SK-N-DZ (cell line): Measurements from ENCODE around the gene RABAC1.

Source experiments
- DNase-seq: peaks from one replicate; pipeline ENCODE4 v3.0.0-alpha.2; 2015; ENCODE audit warnings: low spot score

RABAC1 gene

DNA sequence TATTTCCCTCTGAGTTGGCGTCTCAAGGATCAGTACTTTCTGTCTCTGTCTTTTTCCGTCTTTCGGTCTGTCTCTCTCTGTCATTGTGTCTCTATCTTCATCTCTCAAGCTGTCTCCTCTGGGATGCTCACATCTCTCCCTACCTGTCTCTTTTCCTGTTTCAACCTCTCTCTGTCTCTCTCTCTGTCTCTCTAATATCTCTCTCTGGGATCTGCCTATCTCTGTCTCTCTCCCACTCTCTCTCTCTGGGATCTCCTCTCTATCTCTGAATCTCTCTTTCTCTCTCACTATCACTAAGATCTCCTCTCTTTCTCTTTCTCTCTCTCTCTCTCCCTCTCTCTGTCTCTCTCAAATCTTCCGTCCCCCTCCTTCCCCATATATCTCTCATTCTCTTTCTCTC, 30.9 kb upstream of the RABAC1 start:
- no peak for DNase-seq

DNA sequence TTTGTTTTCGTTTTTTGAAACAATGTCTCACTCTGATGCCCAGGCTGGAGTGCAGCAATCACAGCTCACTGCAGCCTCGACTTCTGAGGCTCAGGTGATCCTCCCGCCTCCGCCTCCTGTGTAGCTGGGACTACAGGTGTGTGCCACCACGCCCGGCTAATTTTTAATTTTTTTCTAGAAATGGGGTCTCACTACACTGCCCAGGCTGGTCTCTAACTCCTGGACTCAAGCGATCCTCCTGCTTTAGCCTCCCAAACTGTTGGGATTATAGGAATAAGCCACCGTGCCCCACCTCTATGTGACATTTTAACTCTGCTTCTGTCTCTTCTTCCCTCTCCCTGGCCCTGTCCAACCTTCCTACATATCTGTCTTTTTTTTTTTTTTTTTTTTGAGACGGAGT, 29.8 kb upstream of the RABAC1 start:
- DNase-seq: no peak

DNA sequence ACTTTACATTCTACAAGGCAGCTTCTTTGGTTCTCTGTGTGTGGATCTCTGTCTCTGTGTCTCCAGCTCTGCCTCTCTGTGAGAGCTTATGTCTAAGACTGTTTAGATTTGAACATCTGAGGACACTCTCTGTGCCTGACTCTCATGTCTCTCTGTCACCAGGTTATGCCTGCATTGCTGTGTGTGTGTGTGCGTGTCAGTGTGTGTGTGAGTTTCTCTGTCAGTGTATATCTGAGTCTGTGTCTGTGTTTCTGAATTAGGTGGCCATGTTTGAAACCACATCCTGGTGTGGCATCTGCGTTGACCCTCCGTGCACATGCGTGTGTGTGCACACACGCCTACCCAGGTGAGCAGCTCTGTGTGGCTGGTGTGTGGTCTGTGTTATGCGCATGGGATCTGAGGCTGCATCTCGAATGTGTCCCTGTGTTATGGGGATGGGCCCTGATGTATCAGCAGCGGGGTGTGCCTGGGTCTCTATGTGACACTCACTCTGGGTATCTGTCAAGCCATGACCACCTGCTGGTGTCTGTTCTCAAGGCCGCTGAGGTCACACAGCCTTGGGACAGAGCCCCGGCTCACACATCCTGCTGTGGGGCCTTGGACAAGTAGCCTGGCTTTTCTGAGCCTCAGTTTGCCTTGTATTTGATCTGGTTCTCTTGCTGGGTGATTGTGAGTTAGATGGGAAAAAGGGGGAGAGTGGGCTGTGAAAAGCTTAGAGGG, 28.2 kb upstream of the RABAC1 start:
- no peak for DNase-seq

GRCh38 chr19:41984961-41985360, 25.8 kb upstream of the RABAC1 start:
- DNase-seq: no peak

DNA sequence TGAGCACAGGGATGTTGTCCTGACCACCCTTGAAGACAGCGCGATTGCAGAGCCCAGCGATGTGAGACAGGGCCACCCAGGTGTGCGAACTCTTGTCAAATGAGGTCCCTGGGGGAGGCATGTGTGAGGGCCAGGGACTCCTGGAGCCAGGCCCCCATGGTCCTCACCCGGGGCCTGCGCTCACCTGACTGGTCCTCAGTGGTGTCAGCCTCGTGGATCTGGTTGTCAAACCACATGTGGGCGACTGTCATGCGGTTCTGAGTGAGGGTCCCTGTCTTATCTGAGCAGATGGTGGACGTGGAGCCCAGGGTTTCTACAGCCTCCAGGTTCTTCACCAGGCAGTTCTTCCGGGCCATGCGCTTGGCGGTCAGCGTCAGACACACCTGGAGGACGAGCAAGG, 22.6 kb upstream of the RABAC1 start:
- no peak for DNase-seq

- DNase-seq: no peak
Observed at GRCh38 chr19:41978470-41978869, 19.3 kb upstream of the RABAC1 start.

DNA sequence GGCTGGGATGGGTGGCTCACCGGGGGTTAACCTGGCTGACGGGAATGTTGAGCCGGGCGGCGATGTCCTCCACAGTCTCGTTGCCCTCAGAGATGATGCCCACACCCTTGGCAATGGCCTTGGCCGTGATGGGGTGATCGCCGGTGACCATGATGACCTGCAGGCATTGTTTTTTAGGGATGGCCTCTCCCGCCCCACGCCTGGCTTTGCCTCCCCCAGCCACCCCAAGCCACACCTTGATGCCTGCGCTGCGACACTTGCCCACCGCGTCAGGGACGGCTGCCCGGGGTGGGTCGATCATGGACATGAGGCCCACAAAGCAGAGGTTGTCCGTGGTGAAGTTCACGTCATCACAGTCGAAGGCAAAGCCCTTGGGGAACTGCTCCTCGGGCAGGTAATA, 18.8 kb upstream of the RABAC1 start:
- no peak for DNase-seq

- DNase-seq: no peak
Observed at GRCh38 chr19:41974652-41975051, 15.5 kb upstream of the RABAC1 start.

DNA sequence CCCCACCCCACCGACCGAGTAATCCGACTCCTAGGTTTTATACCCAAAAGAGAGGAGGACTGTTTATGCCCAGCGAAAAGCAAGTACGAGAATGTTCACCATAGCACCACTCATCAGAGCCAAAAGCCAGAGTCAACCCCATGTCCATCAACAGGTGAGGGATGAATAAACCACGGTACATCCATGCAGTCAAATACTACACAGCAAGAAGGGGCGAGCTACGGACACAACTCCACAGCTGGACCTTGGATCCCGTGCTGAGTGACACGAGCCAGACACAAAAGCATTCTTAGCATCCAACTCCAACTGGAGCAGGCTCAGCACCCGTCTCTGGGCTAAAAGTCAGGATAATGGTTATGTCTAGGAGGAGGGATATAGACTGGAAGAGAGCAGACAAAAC, 12.2 kb upstream of the RABAC1 start:
- no peak for DNase-seq

- DNase-seq: no peak
Observed at GRCh38 chr19:41969772-41970458, 10.8 kb upstream of the RABAC1 start.

GRCh38 chr19:41968751-41969595, 9.9 kb upstream of the RABAC1 start:
- no peak for DNase-seq

DNA sequence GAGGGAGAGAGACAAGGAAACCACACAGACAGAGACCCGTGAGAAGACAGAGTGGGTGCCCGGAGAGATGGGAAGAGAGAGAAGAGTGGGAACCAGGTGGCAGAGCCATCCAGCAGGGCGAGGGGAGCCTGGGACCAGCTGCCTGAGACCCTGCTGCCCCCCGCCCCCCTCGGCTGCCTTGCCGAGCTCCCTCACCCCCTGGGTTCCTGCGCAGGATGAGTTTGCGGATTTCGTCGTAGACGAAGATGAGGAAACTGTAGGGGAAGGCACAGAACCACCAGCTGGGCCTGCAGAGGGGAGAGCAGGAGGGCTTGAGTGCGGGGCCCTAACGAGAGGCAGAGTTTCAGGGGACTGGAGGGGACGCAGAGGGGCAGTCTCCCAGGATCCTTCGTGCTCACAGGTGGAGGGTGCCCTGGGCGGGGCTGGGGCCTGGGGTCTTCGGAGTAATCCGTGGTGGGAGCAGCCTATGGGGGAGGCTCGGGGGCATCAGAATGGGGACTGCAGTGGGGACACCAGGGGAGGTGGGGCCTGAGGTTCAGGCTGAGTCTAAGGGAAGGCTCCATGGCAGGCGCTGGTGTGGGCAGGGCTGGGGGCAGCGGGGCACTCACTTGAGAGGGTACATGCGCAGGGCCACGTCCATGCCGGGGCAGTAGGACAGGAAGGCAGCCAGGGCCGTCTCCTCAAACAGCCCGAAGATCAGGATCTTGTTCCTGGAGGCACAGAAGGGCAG, 8.1 kb upstream of the RABAC1 start:
- no peak for DNase-seq

DNA sequence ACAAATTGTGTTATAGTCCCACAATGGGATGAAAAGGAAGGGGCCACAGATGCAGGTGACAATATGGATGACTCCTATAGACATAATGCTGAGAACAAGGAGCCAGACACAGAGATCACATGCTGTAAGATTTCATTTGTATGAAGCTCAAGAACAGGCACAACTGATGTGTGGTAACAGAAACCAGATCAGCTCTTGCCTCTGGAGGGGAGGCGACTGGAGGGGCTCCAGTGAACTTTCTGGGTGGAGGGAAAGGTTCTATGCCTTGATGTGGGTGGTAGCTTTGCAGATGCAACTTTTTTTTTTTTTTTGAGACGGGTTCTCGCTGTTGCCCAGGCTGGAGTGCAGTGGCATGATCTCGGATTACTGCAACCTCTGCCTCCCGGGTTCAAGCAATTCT, 6.0 kb upstream of the RABAC1 start:
- no peak for DNase-seq

DNA sequence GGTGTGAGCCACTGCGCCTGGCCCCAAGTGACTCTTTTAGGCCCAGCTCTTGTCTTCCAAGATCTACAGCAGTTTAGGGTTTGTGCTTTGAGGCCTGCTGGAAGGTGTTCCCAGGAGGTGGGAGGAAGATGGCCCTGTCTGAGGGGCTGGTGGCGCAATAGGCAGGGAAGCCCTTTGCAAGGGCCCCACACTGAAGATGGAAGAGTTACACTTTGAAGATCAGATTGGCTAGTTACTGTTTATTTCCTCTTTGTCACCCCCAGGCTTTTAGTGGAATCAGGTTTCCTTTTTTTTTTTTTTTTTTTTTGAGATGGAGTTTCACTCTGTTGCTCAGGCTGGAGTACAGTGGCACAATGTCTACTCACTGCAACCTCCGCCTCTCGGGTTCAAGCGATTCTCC, 1.9 kb upstream of the RABAC1 start:
- DNase-seq: no peak

GRCh38 chr19:41958367-41959055, 610 bp downstream of the RABAC1 start:
- DNase-seq: peak; percentile 69

- DNase-seq: peak; percentile 87
Observed at GRCh38 chr19:41957838-41958366, 1.2 kb downstream of the RABAC1 start.

GRCh38 chr19:41957161-41957837, 1.8 kb downstream of the RABAC1 start:
- DNase-seq: peak; percentile 31

DNA sequence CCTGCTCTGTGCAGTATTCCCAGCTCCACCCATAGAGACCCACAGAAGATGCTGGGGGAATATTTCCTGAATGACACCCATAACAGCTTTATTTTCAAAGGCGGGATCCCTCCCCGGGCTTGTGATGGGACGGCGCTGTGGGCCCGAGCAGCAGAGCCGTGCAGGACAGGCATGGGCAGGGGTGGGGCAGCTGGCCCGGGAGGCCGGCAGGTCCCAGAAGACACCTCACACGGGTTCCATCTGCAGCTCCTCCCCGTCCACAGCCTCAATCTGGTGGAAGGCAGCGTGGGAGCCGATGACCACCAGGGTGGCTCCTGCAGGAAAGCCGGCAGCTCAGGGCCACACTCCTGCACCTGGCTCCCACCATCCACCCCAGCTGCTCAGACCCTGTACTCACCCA, 2.5 kb downstream of the RABAC1 start:
- DNase-seq: no peak

DNA sequence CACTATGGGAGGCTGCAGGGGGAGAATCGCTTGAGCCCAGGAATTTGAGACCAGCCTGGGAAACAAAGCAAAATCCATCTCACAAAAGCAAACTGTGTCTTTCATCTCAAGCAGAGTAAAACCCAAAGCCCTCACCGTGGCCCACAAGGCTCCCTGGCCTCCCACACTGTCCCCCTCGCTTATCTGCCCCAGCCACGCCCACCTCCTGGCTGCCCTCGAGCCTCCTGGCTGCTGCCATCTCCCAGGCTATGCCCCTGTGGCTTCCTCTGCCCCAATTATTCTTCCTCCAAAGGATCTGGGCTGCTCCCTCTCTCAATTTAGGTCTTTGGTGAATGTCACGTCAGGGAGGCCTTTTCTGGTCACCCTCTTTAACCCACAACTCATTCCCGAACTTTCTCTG, 3.6 kb downstream of the RABAC1 start:
- DNase-seq: no peak

GRCh38 chr19:41951686-41952172, 7.4 kb downstream of the RABAC1 start:
- DNase-seq: peak; percentile 76
